ENCODE results near the gene TOR1AIP1. TPM values are rescaled to one million over a fixed set of nuclear protein-coding genes. Genes with fewer than 3 reads are reported as not detected.

The TOR1AIP1 gene
- total and polyA plus RNA-seq, 2 experiments from 2014 or later = 59.1 to 64.6 TPM

DNA sequence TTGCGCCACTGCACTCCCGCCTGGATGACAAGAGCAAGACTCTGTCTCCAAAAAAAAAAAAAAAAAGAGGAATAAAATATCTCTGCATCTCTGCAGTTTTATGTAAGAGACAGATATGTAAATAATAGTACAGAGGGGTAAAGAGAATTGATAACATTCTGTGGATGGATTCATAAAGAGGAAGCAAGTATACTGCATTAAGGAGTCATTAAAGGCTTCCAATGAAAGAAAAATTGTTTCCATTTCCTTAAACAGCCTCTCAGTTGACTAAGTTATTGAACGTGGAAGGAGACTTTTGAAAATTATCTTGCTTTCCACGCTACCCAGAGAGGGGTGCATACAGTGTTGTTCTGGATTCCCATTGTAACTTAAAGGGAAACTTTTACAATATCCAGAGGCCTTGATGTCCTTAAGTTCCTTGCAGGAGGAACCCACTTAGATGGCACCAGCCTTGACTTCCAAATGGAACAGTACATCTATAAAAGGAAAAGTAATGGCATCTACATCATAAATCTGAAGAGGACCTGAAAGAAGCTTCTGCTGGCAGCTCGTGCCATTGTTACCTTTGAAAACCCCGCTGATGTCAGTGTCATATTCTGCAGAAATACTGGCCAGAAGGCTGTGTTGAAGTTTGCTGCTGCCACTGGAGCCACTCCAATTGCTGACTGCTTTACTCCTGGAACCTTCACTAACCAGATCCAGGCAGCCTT, 86.4 kb downstream of the TOR1AIP1 start:
- Histone ChIP-seq H3F3A (ENCODE audit: insufficient read depth) (0 out of 2 replicates have a peak, but pooled peaks cover 9% of the 10 kb centered on the region), H3K36me3 (ENCODE audit: low read depth) (no peaks in the 10 kb centered on the region), H3K4me3 (no peak overlapping the region), H3K9ac (no peak overlapping the region), H3K9me3 (ENCODE audit: low read depth) (no peaks in the 10 kb centered on the region), H3K4me1 (ENCODE audit: insufficient read depth) (0 out of 2 replicates have a peak, but pooled peaks cover 14% of the 10 kb centered on the region), H3K4me2 (ENCODE audit: unreplicated experiment) (no peak overlapping the region), H3K9me2 (ENCODE audit: insufficient read depth) (no peaks in the 10 kb centered on the region), H3K27ac (no peak overlapping the region), H4K20me1 (ENCODE audit: insufficient read depth) (0 out of 2 replicates have a peak, but pooled peaks cover 3% of the 10 kb centered on the region), H2AFZ (no peak overlapping the region), H3K27me3 (replicated peaks; ENCODE audit: insufficient read depth) (no peaks in the 10 kb centered on the region), H3K79me2 (ENCODE audit: insufficient read depth) (peaks cover 100% of the 10 kb centered on the region)
- TF ChIP-seq EZH2 (IDR thresholded peaks at IDR 0.05; ENCODE audit: insufficient read depth, poor library complexity, severe bottlenecking) = no peak
- no peak for TF ChIP-seq EZH2phosphoT487 (IDR thresholded peaks at IDR 0.05; ENCODE audit: insufficient read depth, low read depth)
- 84 to 92% methylated on average over 6 of the region's 6 CpGs for WGBS, 2 experiments (ENCODE audit: low coverage in 1 of 2, low lambda C conversion rate in 2 of 2, missing lambda C conversion rate in 2 of 2)
- DNase-seq = no peak
- in situ Hi-C loops (cut with MboI) = no loop called here

DNA sequence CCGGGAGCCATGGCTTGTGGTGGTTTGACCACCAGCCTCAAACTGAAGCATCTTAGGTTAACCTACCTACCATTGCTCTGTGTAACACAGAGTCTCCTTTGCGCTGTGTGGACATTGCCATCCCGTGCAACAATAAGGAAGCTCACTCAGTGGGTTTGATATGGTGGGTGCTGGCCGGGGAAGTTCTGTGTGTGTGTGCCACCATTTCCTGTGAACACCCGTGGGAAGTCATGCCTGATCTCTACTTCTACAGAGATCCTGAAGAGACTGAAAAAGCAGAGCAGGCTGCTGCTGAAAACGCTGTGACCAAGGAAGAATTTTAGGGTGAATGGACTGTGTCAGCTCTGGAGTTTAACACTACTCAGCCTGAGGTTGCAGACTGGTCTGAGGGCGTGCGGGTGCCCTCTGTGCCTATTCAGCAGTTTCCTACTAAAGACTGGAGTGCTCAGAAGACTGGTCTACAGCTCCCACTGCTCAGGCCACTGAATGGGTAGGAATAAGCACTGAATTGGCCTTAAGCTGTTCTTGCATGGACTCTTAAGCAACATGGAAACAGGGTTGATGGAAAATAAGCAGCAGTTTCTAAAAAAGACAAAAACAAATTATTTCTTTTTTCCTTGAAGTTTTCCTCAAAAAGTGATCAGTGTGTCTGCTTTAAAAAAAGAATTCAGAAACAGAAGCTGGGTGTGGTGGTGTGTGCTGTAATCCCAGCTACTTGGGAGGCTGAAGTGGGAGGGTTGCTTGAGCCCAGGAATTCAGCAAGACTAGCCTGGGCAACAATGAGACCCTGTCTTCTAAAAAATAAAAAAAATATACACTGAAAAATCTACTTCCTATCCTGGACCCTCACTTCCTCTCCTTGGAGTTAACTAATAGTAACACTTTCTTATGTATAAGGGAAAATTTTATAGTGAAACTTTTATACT, 87.2 kb downstream of the TOR1AIP1 start:
- Histone ChIP-seq H4K20me1 (ENCODE audit: insufficient read depth) (0 out of 2 replicates have a peak, but pooled peaks cover 3% of the 10 kb centered on the region), H3F3A (ENCODE audit: insufficient read depth) (0 out of 2 replicates have a peak, but pooled peaks cover 6% of the 10 kb centered on the region), H2AFZ (no peak overlapping the region), H3K4me2 (ENCODE audit: unreplicated experiment) (no peak overlapping the region), H3K27me3 (replicated peaks; ENCODE audit: insufficient read depth) (no peaks in the 10 kb centered on the region), H3K9me3 (ENCODE audit: low read depth) (no peaks in the 10 kb centered on the region), H3K27ac (0 out of 2 replicates have a peak overlapping the region, but pooled peaks have one; percentile 1), H3K9me2 (ENCODE audit: insufficient read depth) (no peaks in the 10 kb centered on the region), H3K9ac (peak overlapping the region; percentile 13; the same call in 1 of the 2 replicates), H3K4me1 (ENCODE audit: insufficient read depth) (0 out of 2 replicates have a peak, but pooled peaks cover 14% of the 10 kb centered on the region), H3K36me3 (ENCODE audit: low read depth) (no peaks in the 10 kb centered on the region), H3K79me2 (ENCODE audit: insufficient read depth) (peaks cover 100% of the 10 kb centered on the region), H3K4me3 (no peak overlapping the region)
- 72 to 76% methylated on average over 8 of the region's 8 CpGs for WGBS, 2 experiments (ENCODE audit: low coverage in 1 of 2, low lambda C conversion rate in 2 of 2, missing lambda C conversion rate in 2 of 2)
- no peak for DNase-seq
- no peak for TF ChIP-seq EZH2 (IDR thresholded peaks at IDR 0.05; ENCODE audit: insufficient read depth, poor library complexity, severe bottlenecking)
- TF ChIP-seq EZH2phosphoT487 (IDR thresholded peaks at IDR 0.05; ENCODE audit: insufficient read depth, low read depth) = no peak
- in situ Hi-C loops (cut with MboI) = no loop called here

Other genes starting within 250 kb of the TOR1AIP1 start
- not detected in 2 replicates for gene FAM163A, start 139.0 kb upstream of the TOR1AIP1 start, total RNA-seq (2014; rRNA removed; shearing (Covaris generic))
- not detected in 2 replicates for gene FAM163A, start 139.0 kb upstream of the TOR1AIP1 start, polyA plus RNA-seq (2016; fragmentation: Nextera tagmentation; extraction: Ambion mirVana)
- 97.1 and 113 TPM in 2 replicates for gene TOR1AIP2, start 4.5 kb upstream of the TOR1AIP1 start, total RNA-seq (2014; rRNA removed; shearing (Covaris generic))
- gene TOR1AIP2, start 4.5 kb upstream of the TOR1AIP1 start, polyA plus RNA-seq (2016; fragmentation: Nextera tagmentation; extraction: Ambion mirVana) = 37.2 and 38.5 TPM in 2 replicates
- gene CEP350, start 72.5 kb downstream of the TOR1AIP1 start, total RNA-seq (2014; rRNA removed; shearing (Covaris generic)) = 29.7 and 81.3 TPM in 2 replicates
- 13.8 and 14.9 TPM in 2 replicates for gene CEP350, start 72.5 kb downstream of the TOR1AIP1 start, polyA plus RNA-seq (2016; fragmentation: Nextera tagmentation; extraction: Ambion mirVana)